SK-N-SH (cell line): ENCODE measurements around the gene HNRNPF.

Source experiments
- EZH2phosphoT487 ChIP-seq: fragments of 200-600 bp; sonication (generic); IDR thresholded peaks from 2 replicates; pipeline ENCODE4 v1.6.1; 2017; ENCODE audit warnings: low read depth, mixed run types, mild to moderate bottlenecking, antibody characterized with exemption, moderate library complexity, borderline replicate concordance
- GATA2 ChIP-seq: sonication (generic); formaldehyde crosslinking; IDR thresholded peaks from 2 replicates; pipeline ENCODE4 v1.5.0; 2020; ENCODE audit warnings: mild to moderate bottlenecking, missing genetic modification reagents
- MEF2A ChIP-seq: IDR thresholded peaks from 2 replicates; pipeline ENCODE4 v1.4.0; 2012; ENCODE audit warnings: low read depth, borderline replicate concordance
- POLR2AphosphoS5 ChIP-seq: IDR thresholded peaks from 2 replicates; pipeline ENCODE4 v1.6.1; 2012; ENCODE audit warnings: low read depth, low read length
- RFX5 ChIP-seq: IDR thresholded peaks from 2 replicates; pipeline ENCODE4 v1.6.1; 2012; ENCODE audit warnings: mild to moderate bottlenecking, improper control_type of control experiment, low read length
- SMC3 ChIP-seq: IDR thresholded peaks from 2 replicates; pipeline ENCODE4 v1.6.1; 2012; ENCODE audit warnings: low read depth, low read length, improper control_type of control experiment
- USF2 ChIP-seq: fragments of 150-350 bp; IDR thresholded peaks from 2 replicates; pipeline ENCODE4 v1.6.1; 2017; ENCODE audit warnings: antibody characterized with exemption, low read length, low read depth, borderline replicate concordance
- TF ChIP-seq, protein P1 (sequence below): fragments of 200-600 bp; sonication (generic); IDR thresholded peaks from 2 replicates; pipeline ENCODE4 v1.6.1; 2017; ENCODE audit warnings: antibody characterized with exemption, mild to moderate bottlenecking, moderate library complexity

GRCh38 chr10:43402880-43403452, 6.0 kb downstream of the HNRNPF start:
- TF ChIP-seq SMC3 (no peak), EZH2phosphoT487 (no peak), GATA2 (CRISPR knock-in tag) (no peak), RFX5 (no peak), USF2 (no peak), POLR2AphosphoS5 (no peak), MEF2A (no peak)
- TF ChIP-seq, protein P1, sequence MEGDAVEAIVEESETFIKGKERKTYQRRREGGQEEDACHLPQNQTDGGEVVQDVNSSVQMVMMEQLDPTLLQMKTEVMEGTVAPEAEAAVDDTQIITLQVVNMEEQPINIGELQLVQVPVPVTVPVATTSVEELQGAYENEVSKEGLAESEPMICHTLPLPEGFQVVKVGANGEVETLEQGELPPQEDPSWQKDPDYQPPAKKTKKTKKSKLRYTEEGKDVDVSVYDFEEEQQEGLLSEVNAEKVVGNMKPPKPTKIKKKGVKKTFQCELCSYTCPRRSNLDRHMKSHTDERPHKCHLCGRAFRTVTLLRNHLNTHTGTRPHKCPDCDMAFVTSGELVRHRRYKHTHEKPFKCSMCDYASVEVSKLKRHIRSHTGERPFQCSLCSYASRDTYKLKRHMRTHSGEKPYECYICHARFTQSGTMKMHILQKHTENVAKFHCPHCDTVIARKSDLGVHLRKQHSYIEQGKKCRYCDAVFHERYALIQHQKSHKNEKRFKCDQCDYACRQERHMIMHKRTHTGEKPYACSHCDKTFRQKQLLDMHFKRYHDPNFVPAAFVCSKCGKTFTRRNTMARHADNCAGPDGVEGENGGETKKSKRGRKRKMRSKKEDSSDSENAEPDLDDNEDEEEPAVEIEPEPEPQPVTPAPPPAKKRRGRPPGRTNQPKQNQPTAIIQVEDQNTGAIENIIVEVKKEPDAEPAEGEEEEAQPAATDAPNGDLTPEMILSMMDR: no peak
